HepG2 (cell line): ENCODE results near the gene LYRM4. TPM values are rescaled to one million over a fixed set of nuclear protein-coding genes. Genes with fewer than 3 reads are reported as not detected.
A peak's percentile ranks its signal among the peaks of the same experiment; 100 is the strongest.

Experiments
- CBX2 ChIP-seq, 2 experiments: fragments of 200-600 bp in 1 of 2; sonication (generic); formaldehyde crosslinking in 1 of 2; IDR thresholded peaks; 2 replicates each; pipeline versions ENCODE4 v1.7.0 to v1.8.1; 2018 to 2022; ENCODE audit warnings: low read depth in 2 of 2, low read length in 1 of 2, mild to moderate bottlenecking in 1 of 2, missing genetic modification reagents in 1 of 2
- GMEB1 ChIP-seq: sonication (generic); formaldehyde crosslinking; IDR thresholded peaks from 2 replicates; pipeline ENCODE4 v1.5.1; 2020; ENCODE audit warnings: missing genetic modification reagents, mild to moderate bottlenecking, borderline replicate concordance
- GPBP1L1 ChIP-seq: sonication (generic); formaldehyde crosslinking; IDR thresholded peaks from 2 replicates; pipeline ENCODE4 v1.5.0; 2020; ENCODE audit warnings: mild to moderate bottlenecking, missing genetic modification reagents
- JUN ChIP-seq: sonication (generic); formaldehyde crosslinking; IDR thresholded peaks from 2 replicates; pipeline ENCODE4 v1.4.0; 2020; ENCODE audit warnings: mild to moderate bottlenecking, missing genetic modification reagents
- KDM1A ChIP-seq: IDR thresholded peaks from 2 replicates; pipeline ENCODE4 v1.6.1; 2016; ENCODE audit warnings: missing compliant biosample characterization
- PRDM10 ChIP-seq: sonication (generic); formaldehyde crosslinking; IDR thresholded peaks from 2 replicates; pipeline ENCODE4 v1.4.0; 2020; ENCODE audit warnings: low read depth, missing genetic modification reagents
- RAD51 ChIP-seq: fragments of 450-650 bp; IDR thresholded peaks from 2 replicates; pipeline ENCODE4 v1.6.1; 2016; ENCODE audit warnings: borderline replicate concordance
- SCMH1 ChIP-seq: sonication (generic); formaldehyde crosslinking; IDR thresholded peaks from 2 replicates; pipeline ENCODE4 v1.9.0; 2021; ENCODE audit warnings: missing genetic modification reagents, mild to moderate bottlenecking, borderline replicate concordance
- SMARCC2 ChIP-seq: fragments of 450-650 bp; IDR thresholded peaks from 2 replicates; pipeline ENCODE4 v1.6.1; 2017; ENCODE audit warnings: antibody characterized with exemption, mild to moderate bottlenecking
- SPEN ChIP-seq: sonication (generic); formaldehyde crosslinking; IDR thresholded peaks from 2 replicates; pipeline ENCODE4 v1.5.1; 2020; ENCODE audit warnings: low read depth, mild to moderate bottlenecking, missing genetic modification reagents
- STAT5B ChIP-seq: sonication (generic); formaldehyde crosslinking; IDR thresholded peaks from 2 replicates; pipeline ENCODE4 v1.4.0; 2020; ENCODE audit warnings: missing genetic modification reagents
- TERF1 ChIP-seq: sonication (generic); formaldehyde crosslinking; IDR thresholded peaks from 2 replicates; pipeline ENCODE4 v1.8.0; 2022; ENCODE audit warnings: mild to moderate bottlenecking, missing genetic modification reagents, moderate library complexity
- TOPORS ChIP-seq: sonication (generic); formaldehyde crosslinking; IDR thresholded peaks from 2 replicates; pipeline ENCODE4 v1.8.0; 2023; ENCODE audit warnings: mild to moderate bottlenecking, missing genetic modification reagents
- TSC22D2 ChIP-seq: sonication (generic); formaldehyde crosslinking; IDR thresholded peaks from 2 replicates; pipeline ENCODE4 v1.5.1; 2020; ENCODE audit warnings: missing genetic modification reagents, mild to moderate bottlenecking, borderline replicate concordance
- ZNF12 ChIP-seq: sonication (generic); formaldehyde crosslinking; IDR thresholded peaks from 2 replicates; pipeline ENCODE4 v1.5.0; 2020; ENCODE audit warnings: missing genetic modification reagents
- ZNF451 ChIP-seq: sonication (generic); formaldehyde crosslinking; IDR thresholded peaks from 2 replicates; pipeline ENCODE4 v1.5.0; 2020; ENCODE audit warnings: mild to moderate bottlenecking, missing genetic modification reagents
- ZSCAN30 ChIP-seq: sonication (generic); formaldehyde crosslinking; IDR thresholded peaks from 2 replicates; pipeline ENCODE4 v1.5.0; 2020; ENCODE audit warnings: mild to moderate bottlenecking, missing genetic modification reagents
- ZXDC ChIP-seq: sonication (generic); formaldehyde crosslinking; IDR thresholded peaks from 2 replicates; pipeline ENCODE4 v1.5.0; 2020; ENCODE audit warnings: mild to moderate bottlenecking, missing genetic modification reagents
- polyA plus RNA-seq, 8 experiments: library from polyadenylated mRNA; depleted of rRNA in 3 of 8; stranded (reverse) in 7 of 8; unstranded in 1 of 8; fragments of >200 nt; fragmentation: Illumina TruSeq in 4 of 8; extraction: Trizol in 4 of 8; gene quantifications; 2 replicates each; pipeline versions ENCODE4 v1.2.1 to v1.2.3, GENCODE V29; 2011 to 2016; ENCODE audit warnings: low read depth in 4 of 8, missing spikeins in 1 of 8, mixed read lengths in 1 of 8; ENCODE audit not compliant: insufficient read depth in 1 of 8
- total RNA-seq, 5 experiments: library from RNA; depleted of rRNA; stranded (reverse); fragments of >200 nt; fragmentation: Illumina TruSeq; extraction: Trizol; gene quantifications; 2 replicates each; pipeline ENCODE4 v1.2.3, GENCODE V29; 2016; ENCODE audit warnings: low read depth in 1 of 5

LYRM4 gene
- total and polyA plus RNA-seq, 2 of the 13 experiments (the other 11 are each of a cell fraction or from before 2014, with no cell fraction given): 64.6 to 67.5 TPM

- TF ChIP-seq PRDM10: no peak; the same call in 1 of the 2 replicates
- TF ChIP-seq TERF1 (CRISPR knock-in tag): no peak
- TF ChIP-seq JUN (CRISPR knock-in tag): peak; percentile 47; the same call in 1 of the 2 replicates
- TF ChIP-seq GMEB1: peak; percentile 35; the same call in 1 of the 2 replicates
- no peak for TF ChIP-seq SCMH1 (CRISPR knock-in tag)
- TF ChIP-seq ZXDC (CRISPR knock-in tag): no peak
- no peak for TF ChIP-seq ZSCAN30
- TF ChIP-seq KDM1A (CRISPR knock-in tag): no peak
- no peak for TF ChIP-seq ZNF451 (CRISPR knock-in tag)
- TF ChIP-seq SPEN (CRISPR knock-in tag): no peak
- TF ChIP-seq TOPORS (CRISPR knock-in tag): 0 out of 2 replicates have a peak, but pooled peaks have one; percentile 0
- no peak for TF ChIP-seq STAT5B
- no peak for TF ChIP-seq ZNF12 (CRISPR knock-in tag)
- no peak for TF ChIP-seq CBX2 (IDR thresholded peaks at IDR 0.05; ENCODE audit: low read depth, low read length)
- TF ChIP-seq CBX2 (CRISPR knock-in tag; IDR thresholded peaks at IDR 0.05; ENCODE audit: low read depth): no peak
- no peak for TF ChIP-seq SMARCC2
- no peak for TF ChIP-seq TSC22D2 (CRISPR knock-in tag)
- no peak for TF ChIP-seq GPBP1L1 (CRISPR knock-in tag)
- TF ChIP-seq RAD51: no peak
Observed at GRCh38 chr6:5119090-5119951, 141.4 kb downstream of the LYRM4 start (continued).
